Stomach (tissue), 9 donors: ENCODE data around the gene GPR101. TPM values are rescaled to one million over a fixed set of nuclear protein-coding genes. Genes with fewer than 3 reads are reported as not detected.
A peak's percentile ranks its signal among the peaks of the same experiment; 100 is the strongest.

ENCODE experiments used
- DNase-seq, 2 donors: peaks; one replicate each; pipeline versions ENCODE4 v3.0.0 to v3.0.0-alpha.2; 2013 to 2019
- H3K27ac ChIP-seq, 5 donors: fragments of 200-600 bp in 4 of 5; sonication (generic) in 4 of 5; one replicate each; pipeline ENCODE4 v1.5.1; 2013 to 2019; ENCODE audit warnings: mild to moderate bottlenecking in 1 of 5, moderate library complexity in 1 of 5
- H3K27me3 ChIP-seq, 3 donors: fragments of 200-600 bp; sonication (generic); one replicate each; pipeline ENCODE4 v1.5.1; 2017 to 2019; ENCODE audit warnings: mixed run types in 1 of 3
- H3K36me3 ChIP-seq, 4 donors: fragments of 200-600 bp; sonication (generic); 1 replicate in 3 of 4; 2 replicates in 1 of 4; pipeline ENCODE4 v1.5.1; 2016 to 2019
- H3K4me1 ChIP-seq, 4 donors: fragments of 200-600 bp; sonication (generic); one replicate each; pipeline ENCODE4 v1.5.1; 2016 to 2019
- H3K4me3 ChIP-seq, 4 donors: fragments of 200-600 bp; sonication (generic) in 3 of 4; one replicate each; pipeline ENCODE4 v1.5.1; 2016 to 2019; ENCODE audit warnings: mild to moderate bottlenecking in 1 of 4
- H3K9me3 ChIP-seq, 4 donors: fragments of 200-600 bp; sonication (generic); one replicate each; pipeline ENCODE4 v1.5.1; 2016 to 2019
- CTCF ChIP-seq, 7 experiments: fragments of 450-650 bp in 4 of 7; fragments of 200-600 bp in 3 of 7; sonication (generic) in 3 of 7; IDR thresholded peaks; one replicate each; pipeline ENCODE4 v1.5.1; 2016 to 2019; ENCODE audit warnings: antibody characterized with exemption in 7 of 7, control low read depth in 2 of 7, mild to moderate bottlenecking in 1 of 7
- EP300 ChIP-seq: sonication (generic); formaldehyde crosslinking; IDR thresholded peaks from one replicate; pipeline ENCODE4 v1.6.1; 2017; ENCODE audit warnings: antibody characterized with exemption
- POLR2A ChIP-seq, 4 donors: fragments of 450-650 bp; IDR thresholded peaks; one replicate each; pipeline ENCODE4 v1.6.1; 2016; ENCODE audit warnings: antibody characterized with exemption in 4 of 4, control low read depth in 2 of 4, mild to moderate bottlenecking in 1 of 4, moderate library complexity in 1 of 4
- POLR2AphosphoS5 ChIP-seq, 3 donors: sonication (generic); formaldehyde crosslinking; IDR thresholded peaks; one replicate each; pipeline ENCODE4 v1.6.1; 2016; ENCODE audit warnings: antibody characterized with exemption in 3 of 3
- WGBS, 5 donors: extraction: QIAGEN DNeasy Blood & Tissue Kit in 3 of 5; methylation state at CpG; one replicate each; pipeline versions ENCODE4 v1.1.5 to v1.1.7; 2013 to 2018; 5-methylcytosine and 5-hydroxymethylcytosine counted together
- intact Hi-C: fragments of 100-400 bp; cut with DNase I; formaldehyde crosslinking; loops from one replicate; pipeline ENCODE4 v1.15.1; 2023; ENCODE audit warnings: low total_unique reads
- polyA plus RNA-seq, 3 donors: library from polyadenylated mRNA; stranded (reverse); fragments of 200-250 nt; gene quantifications; one replicate each; pipeline ENCODE4 v1.2.3, GENCODE V29; 2013
- total RNA-seq, 5 donors: library from RNA; depleted of rRNA; stranded (reverse); fragments of >200 nt; gene quantifications; one replicate each; pipeline versions ENCODE4 v1.1.0 to v1.2.3, GENCODE V29; 2014 to 2016
- donor health status: healthy with polysubstance abuse.
- donor health status: Bipolar disorder and iron deficiency.
- donor health status: healthy.

The GPR101 gene
- total and polyA plus RNA-seq, 8 donors, result not detected

- Histone ChIP-seq H3K4me1 (no peaks in the 10 kb centered on the region), H3K4me3 (no peak overlapping the region), H3K36me3 (no peaks in the 10 kb centered on the region), H3K9me3 (no peaks in the 10 kb centered on the region), H3K27ac (no peak overlapping the region), H3K27me3 (no peaks in the 10 kb centered on the region)
- intact Hi-C loops, result no loop called here
- WGBS, 5 donors, result 59 to 78% (median 71%) methylated on average over 1 to 2 of the region's 2 CpGs
- TF ChIP-seq EP300 (no peak), CTCF (IDR thresholded peaks at IDR 0.05) (no peak), POLR2AphosphoS5 (IDR thresholded peaks at IDR 0.05) (no peak), POLR2A (IDR thresholded peaks at IDR 0.05) (no peak)
- DNase-seq, result no peak
Observed at GRCh38 chrX:137067147-137067546, 33.4 kb upstream of the GPR101 start.

- Histone ChIP-seq H3K27ac (no peak overlapping the region), H3K4me1 (no peaks in the 10 kb centered on the region), H3K36me3 (no peaks in the 10 kb centered on the region), H3K4me3 (no peak overlapping the region), H3K9me3 (no peaks in the 10 kb centered on the region), H3K27me3 (peaks cover 0 to 4% (median 0%) of the 10 kb centered on the region in 3 donors)
- intact Hi-C loops, result no loop called here
- WGBS, 5 donors, result 28 to 71% (median 57%) methylated on average over 3 to 4 of the region's 4 CpGs
- no peak for TF ChIP-seq POLR2A (IDR thresholded peaks at IDR 0.05)
- TF ChIP-seq POLR2AphosphoS5 (IDR thresholded peaks at IDR 0.05), result no peak
- TF ChIP-seq CTCF (IDR thresholded peaks at IDR 0.05), result no peak
- TF ChIP-seq EP300, result no peak
- peak in 1 of 2 donors; percentile 4 for DNase-seq
Observed at GRCh38 chrX:137062915-137063617, 29.3 kb upstream of the GPR101 start.

- H3K4me1 ChIP-seq, result no peaks in the 10 kb centered on the region
- no peak overlapping the region for H3K4me3 ChIP-seq
- H3K27ac ChIP-seq, result no peak overlapping the region
- H3K36me3 ChIP-seq, result no peaks in the 10 kb centered on the region
- H3K9me3 ChIP-seq, result no peaks in the 10 kb centered on the region
- no peak for DNase-seq
- intact Hi-C loops, result no loop called here
- 11 to 31% (median 23%) methylated on average over 1 to 2 of the region's 2 CpGs for WGBS, 5 donors
- peaks cover 0 to 9% (median 9%) of the 10 kb centered on the region in 3 donors for H3K27me3 ChIP-seq
- TF ChIP-seq POLR2AphosphoS5 (IDR thresholded peaks at IDR 0.05) (no peak), EP300 (no peak), POLR2A (IDR thresholded peaks at IDR 0.05) (no peak)
Observed at GRCh38 chrX:137058339-137059127, 24.7 kb upstream of the GPR101 start.

GRCh38 chrX:137052643-137053235, 18.9 kb upstream of the GPR101 start:
- intact Hi-C loops, result no loop called here
- Histone ChIP-seq H3K27ac (no peak overlapping the region), H3K4me3 (peak overlapping the region; percentile 32 to 52 (median 47)), H3K27me3 (peaks cover 0 to 28% (median 28%) of the 10 kb centered on the region in 3 donors), H3K4me1 (peaks cover 0 to 15% (median 11%) of the 10 kb centered on the region in 4 donors), H3K9me3 (no peaks in the 10 kb centered on the region), H3K36me3 (no peaks in the 10 kb centered on the region)
- TF ChIP-seq EP300, result no peak
- TF ChIP-seq POLR2AphosphoS5 (IDR thresholded peaks at IDR 0.05), result no peak
- TF ChIP-seq CTCF (IDR thresholded peaks at IDR 0.05), result no peak
- TF ChIP-seq POLR2A (IDR thresholded peaks at IDR 0.05), result no peak
- WGBS, 5 donors, result 2 to 44% (median 9%) methylated on average over 33 to 37 of the region's 37 CpGs
- peak in 1 of 2 donors; percentile 13 for DNase-seq
